PC-9 (cell line): ENCODE data around the gene LAPTM5. TPM values are rescaled to one million over a fixed set of nuclear protein-coding genes. Genes with fewer than 3 reads are reported as not detected.

Experiments
- BruUV-seq: library from RNA; stranded (reverse); fragments of 400-500 nt; replicated peaks from 2 replicates; lab custom pipeline; 2021; lab: Mats Ljungman, UMichigan
- CTCF ChIA-PET: fragments of 300-600 bp; sonication (Branson Sonifier 250); formaldehyde crosslinking; loops from one replicate; lab custom pipeline; 2022; ENCODE audit warnings: antibody characterized with exemption; lab: Charles Lee
- POLR2A ChIA-PET: fragments of 300-600 bp; sonication (Branson Sonifier 250); formaldehyde crosslinking; loops from one replicate; lab custom pipeline; 2022; ENCODE audit warnings: antibody characterized with exemption; ENCODE audit not compliant: unreplicated experiment; lab: Charles Lee
- DNase-seq, 2 experiments: peaks; one replicate each; pipeline versions ENCODE4 v3.0.0 to v3.0.0-alpha.2; 2015 to 2022; ENCODE audit warnings: mixed read lengths in 1 of 2
- H2AFZ ChIP-seq: fragments of 200-600 bp; sonication (generic); 2 replicates; pipeline ENCODE4 v1.8.1; 2017; ENCODE audit warnings: antibody characterized with exemption
- H3F3A ChIP-seq: fragments of 200-600 bp; sonication (generic); 2 replicates; pipeline ENCODE4 v1.8.1; 2017; ENCODE audit warnings: antibody characterized with exemption, mild to moderate bottlenecking, low read depth; ENCODE audit not compliant: insufficient read depth
- H3K27ac ChIP-seq: fragments of 200-600 bp; sonication (generic); 2 replicates; pipeline ENCODE4 v1.6.1; 2016; ENCODE audit warnings: mixed run types
- H3K27me3 ChIP-seq: fragments of 200-600 bp; sonication (generic); 2 replicates; pipeline ENCODE4 v1.6.1; 2016; ENCODE audit warnings: low read depth, mixed run types; ENCODE audit not compliant: insufficient read depth
- H3K36me3 ChIP-seq: fragments of 200-600 bp; sonication (generic); 2 replicates; pipeline ENCODE4 v1.6.1; 2016; ENCODE audit warnings: low read depth, mixed run types
- H3K4me1 ChIP-seq: fragments of 200-600 bp; sonication (generic); replicated peaks from 2 replicates; pipeline ENCODE4 v1.6.1; 2016; ENCODE audit warnings: mixed run types; ENCODE audit not compliant: insufficient read depth
- H3K4me2 ChIP-seq: fragments of 200-600 bp; sonication (generic); 2 replicates; pipeline ENCODE4 v1.6.1; 2017; ENCODE audit warnings: mixed run types
- H3K4me3 ChIP-seq: fragments of 200-600 bp; sonication (generic); 2 replicates; pipeline ENCODE4 v1.6.1; 2016; ENCODE audit warnings: mixed run types
- H3K79me2 ChIP-seq: fragments of 200-600 bp; sonication (generic); 2 replicates; pipeline ENCODE4 v1.6.1; 2017; ENCODE audit warnings: low read depth, mixed run types
- H3K9me2 ChIP-seq: fragments of 200-600 bp; sonication (generic); 2 replicates; pipeline ENCODE4 v1.8.1; 2017; ENCODE audit warnings: mild to moderate bottlenecking; ENCODE audit not compliant: insufficient read depth
- H3K9me3 ChIP-seq: fragments of 200-600 bp; sonication (generic); 2 replicates; pipeline ENCODE4 v1.8.1; 2016; ENCODE audit warnings: low read depth; ENCODE audit not compliant: insufficient read depth
- H4K20me1 ChIP-seq: fragments of 200-600 bp; sonication (generic); 2 replicates; pipeline ENCODE4 v1.8.1; 2017; ENCODE audit not compliant: insufficient read depth
- EZH2 ChIP-seq: fragments of 200-600 bp; sonication (generic); IDR thresholded peaks from 2 replicates; pipeline ENCODE4 v1.8.0; 2017; ENCODE audit warnings: antibody characterized with exemption, low read depth
- intact Hi-C: fragments of 100-400 bp; cut with micrococcal nuclease; formaldehyde crosslinking; loops from one replicate; pipeline ENCODE4 v1.10.0; 2022; ENCODE audit not compliant: unreplicated experiment
- total RNA-seq: library from RNA; stranded (reverse); gene quantifications from 2 replicates; pipeline ENCODE4 v1.2.3, GENCODE V29; 2021
- TF ChIP-seq, protein P1 (sequence below): fragments of 200-600 bp; sonication (generic); conservative IDR thresholded peaks from 2 replicates; pipeline ENCODE4 v1.6.1; 2017; ENCODE audit warnings: mixed run types, antibody characterized with exemption, mild to moderate bottlenecking, moderate library complexity

Gene LAPTM5
- total RNA-seq, 1 experiment from 2014 or later = 5.0 TPM

- Histone ChIP-seq H3K9me3 (no peaks in the 10 kb centered on the region), H2AFZ (no peak overlapping the region), H3K4me1 (peaks cover 67% of the 10 kb centered on the region), H3K9me2 (no peaks in the 10 kb centered on the region), H3K4me2 (no peak overlapping the region), H3K36me3 (no peaks in the 10 kb centered on the region), H3K4me3 (no peak overlapping the region), H3K79me2 (no peaks in the 10 kb centered on the region), H3K27ac (no peak overlapping the region), H3K27me3 (no peaks in the 10 kb centered on the region), H4K20me1 (no peaks in the 10 kb centered on the region), H3F3A (peaks cover 36% of the 10 kb centered on the region)
- DNase-seq = no peak
- intact Hi-C loops = no loop called here
- POLR2A ChIA-PET = no interaction called here
- CTCF ChIA-PET = no interaction called here
- BruUV-seq = no TSS peak
- TF ChIP-seq EZH2 = no peak
- TF ChIP-seq, protein P1, sequence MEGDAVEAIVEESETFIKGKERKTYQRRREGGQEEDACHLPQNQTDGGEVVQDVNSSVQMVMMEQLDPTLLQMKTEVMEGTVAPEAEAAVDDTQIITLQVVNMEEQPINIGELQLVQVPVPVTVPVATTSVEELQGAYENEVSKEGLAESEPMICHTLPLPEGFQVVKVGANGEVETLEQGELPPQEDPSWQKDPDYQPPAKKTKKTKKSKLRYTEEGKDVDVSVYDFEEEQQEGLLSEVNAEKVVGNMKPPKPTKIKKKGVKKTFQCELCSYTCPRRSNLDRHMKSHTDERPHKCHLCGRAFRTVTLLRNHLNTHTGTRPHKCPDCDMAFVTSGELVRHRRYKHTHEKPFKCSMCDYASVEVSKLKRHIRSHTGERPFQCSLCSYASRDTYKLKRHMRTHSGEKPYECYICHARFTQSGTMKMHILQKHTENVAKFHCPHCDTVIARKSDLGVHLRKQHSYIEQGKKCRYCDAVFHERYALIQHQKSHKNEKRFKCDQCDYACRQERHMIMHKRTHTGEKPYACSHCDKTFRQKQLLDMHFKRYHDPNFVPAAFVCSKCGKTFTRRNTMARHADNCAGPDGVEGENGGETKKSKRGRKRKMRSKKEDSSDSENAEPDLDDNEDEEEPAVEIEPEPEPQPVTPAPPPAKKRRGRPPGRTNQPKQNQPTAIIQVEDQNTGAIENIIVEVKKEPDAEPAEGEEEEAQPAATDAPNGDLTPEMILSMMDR = no peak
Measured at GRCh38 chr1:30754684-30755171, 2.8 kb downstream of the LAPTM5 start.

GRCh38 chr1:30753660-30754123, 3.9 kb downstream of the LAPTM5 start:
- peaks cover 36% of the 10 kb centered on the region for H3F3A ChIP-seq
- no peaks in the 10 kb centered on the region for H3K9me3 ChIP-seq
- no peaks in the 10 kb centered on the region for H4K20me1 ChIP-seq
- intact Hi-C loops = no loop called here
- H2AFZ ChIP-seq = no peak overlapping the region
- H3K36me3 ChIP-seq = no peaks in the 10 kb centered on the region
- TF ChIP-seq EZH2 = no peak
- TF ChIP-seq, protein P1 = no peak
- no peaks in the 10 kb centered on the region for H3K79me2 ChIP-seq
- H3K4me3 ChIP-seq = no peak overlapping the region
- H3K27me3 ChIP-seq = no peaks in the 10 kb centered on the region
- CTCF ChIA-PET = no interaction called here
- POLR2A ChIA-PET = no interaction called here
- H3K27ac ChIP-seq = no peak overlapping the region
- BruUV-seq = no TSS peak
- DNase-seq = no peak
- peaks cover 56% of the 10 kb centered on the region for H3K4me1 ChIP-seq
- no peaks in the 10 kb centered on the region for H3K9me2 ChIP-seq
- H3K4me2 ChIP-seq = no peak overlapping the region

DNA sequence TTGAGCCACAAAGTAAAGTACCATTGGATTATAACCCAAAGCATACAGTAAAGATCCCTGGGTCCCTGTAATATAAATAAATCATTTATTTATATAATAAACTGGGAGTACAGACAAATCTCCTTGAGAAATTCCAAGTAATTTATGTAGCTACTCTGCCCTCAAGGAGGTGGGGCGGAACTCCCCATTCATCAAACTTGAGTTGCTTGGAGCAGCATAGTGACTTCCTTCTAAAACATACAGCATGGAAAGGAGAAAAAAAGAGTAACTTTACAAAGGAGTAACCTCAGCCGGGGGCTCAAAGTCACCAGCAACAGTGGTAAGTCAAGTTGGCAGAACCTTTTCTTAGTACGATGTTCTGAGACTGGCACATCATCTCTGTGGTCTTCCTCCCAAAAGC, 4.5 kb downstream of the LAPTM5 start:
- POLR2A ChIA-PET = no interaction called here

More for the DNA sequence above, 4.5 kb downstream of the LAPTM5 start:
- H3K4me3 ChIP-seq = no peak overlapping the region
- TF ChIP-seq EZH2 = no peak
- TF ChIP-seq, protein P1 = no peak
- H3K27me3 ChIP-seq = no peaks in the 10 kb centered on the region
- no peak overlapping the region for H2AFZ ChIP-seq
- no peak overlapping the region for H3K27ac ChIP-seq
- no peaks in the 10 kb centered on the region for H3K9me2 ChIP-seq
- no peaks in the 10 kb centered on the region for H4K20me1 ChIP-seq
- no peak for DNase-seq
- peaks cover 50% of the 10 kb centered on the region for H3K4me1 ChIP-seq
- no peaks in the 10 kb centered on the region for H3K36me3 ChIP-seq
- H3F3A ChIP-seq = peaks cover 33% of the 10 kb centered on the region
- CTCF ChIA-PET = no interaction called here
- no peaks in the 10 kb centered on the region for H3K79me2 ChIP-seq
- no peak overlapping the region for H3K4me2 ChIP-seq
- no TSS peak for BruUV-seq
- intact Hi-C loops = no loop called here
- H3K9me3 ChIP-seq = no peaks in the 10 kb centered on the region
